ENCODE measurements around the gene VSIG8.
"Not testable (repeated sequence)": the region's sequence is repeated elsewhere in the genome, so short reads cannot be mapped to it uniquely, and the experiment has no call there.

VSIG8 gene

DNA sequence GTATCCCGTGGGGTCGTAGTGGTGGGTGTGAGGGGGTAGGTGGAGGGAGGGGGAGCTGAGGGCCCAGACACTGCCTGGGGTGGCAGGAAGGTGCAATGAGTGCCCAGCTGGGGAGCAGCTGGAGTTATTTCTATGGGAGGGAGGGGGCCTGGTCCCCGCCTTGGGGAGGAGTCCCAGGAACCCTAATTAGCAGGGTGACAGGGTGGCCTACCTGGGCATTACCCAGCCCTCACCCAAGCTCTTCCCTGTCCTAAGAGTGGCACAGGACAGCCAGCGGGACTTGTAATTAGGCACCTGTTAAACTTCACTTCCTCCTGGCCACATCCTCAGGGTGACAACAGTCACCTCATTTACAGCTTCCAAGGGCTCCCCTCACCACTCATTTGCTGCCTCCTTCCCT lies at the start of gene VSIG8:
TSS of gene VSIG8 (minus strand) at position 101 of the 400 bp plus-strand sequence. CDS start 136 bp downstream, outside the sequence.
- no peak for DNase-seq (ENCODE audit: low read depth in 2 of 2)
- no peak for TF ChIP-seq CTCF (IDR thresholded peaks at IDR 0.05; ENCODE audit: low read depth, low read length)
- no peak within 1 kb of the TSS for H3K4me3 ChIP-seq (replicated peaks in 1 of 2; ENCODE audit: low read depth in 2 of 2, low read length in 2 of 2)

- TF ChIP-seq CTCF (IDR thresholded peaks at IDR 0.05; ENCODE audit: low read depth, low read length) = no peak
- no peak overlapping the region for H3K4me3 ChIP-seq (replicated peaks in 1 of 2; ENCODE audit: low read depth in 2 of 2, low read length in 2 of 2)
- no peak for DNase-seq (ENCODE audit: low read depth in 2 of 2)
These were observed 49.0 kb upstream of the VSIG8 start for GRCh38 chr1:159911326-159912070.

DNA sequence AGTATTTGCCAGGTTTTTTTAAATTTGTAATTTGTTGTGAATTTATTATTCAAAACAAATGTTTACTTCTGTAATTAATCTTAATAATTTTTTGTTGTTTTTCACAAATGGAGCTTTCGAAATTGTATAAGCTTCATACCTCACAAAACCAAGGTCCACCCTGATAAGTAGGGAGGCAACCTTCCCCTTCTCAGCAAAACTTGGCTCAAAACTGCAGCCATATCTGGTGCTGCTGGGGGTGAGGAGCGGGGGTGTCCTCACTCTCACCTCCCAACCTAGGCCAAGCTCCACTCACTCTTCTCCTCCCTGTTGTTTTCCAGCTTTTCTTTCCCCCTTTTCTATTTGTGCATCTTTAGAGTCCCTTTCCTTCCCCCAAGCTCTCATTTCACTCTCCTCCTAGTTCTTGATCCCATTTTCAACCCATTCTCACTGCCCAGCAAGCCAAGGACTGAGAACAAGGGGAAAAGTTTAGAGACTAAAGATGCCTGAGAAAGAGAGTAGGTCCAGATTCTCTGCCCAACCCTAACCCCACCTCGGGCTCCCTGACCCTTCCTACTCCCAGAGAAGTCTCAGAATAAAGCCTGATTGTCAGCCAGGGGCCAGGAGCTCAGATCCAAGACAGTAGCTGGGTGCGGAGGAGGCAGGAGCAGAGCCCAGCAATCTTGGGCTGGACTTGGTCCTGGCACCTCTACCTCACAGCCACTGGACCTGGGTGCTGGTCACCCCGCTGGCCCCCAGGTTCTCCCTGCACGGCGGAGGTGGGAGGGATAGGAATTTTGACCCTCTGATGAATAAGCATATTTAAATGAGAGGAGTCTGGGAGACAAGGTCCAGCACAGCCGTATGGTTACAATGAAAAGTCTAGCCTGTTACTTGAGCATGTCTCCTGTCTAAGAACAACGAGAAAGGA lies 45.8 kb upstream of the VSIG8 start:
- no peak for DNase-seq (ENCODE audit: low read depth in 2 of 2)
- TF ChIP-seq CTCF (IDR thresholded peaks at IDR 0.05; ENCODE audit: low read depth, low read length) = no peak
- H3K4me3 ChIP-seq (replicated peaks in 1 of 2; ENCODE audit: low read depth in 2 of 2, low read length in 2 of 2) = no peak overlapping the region

DNA sequence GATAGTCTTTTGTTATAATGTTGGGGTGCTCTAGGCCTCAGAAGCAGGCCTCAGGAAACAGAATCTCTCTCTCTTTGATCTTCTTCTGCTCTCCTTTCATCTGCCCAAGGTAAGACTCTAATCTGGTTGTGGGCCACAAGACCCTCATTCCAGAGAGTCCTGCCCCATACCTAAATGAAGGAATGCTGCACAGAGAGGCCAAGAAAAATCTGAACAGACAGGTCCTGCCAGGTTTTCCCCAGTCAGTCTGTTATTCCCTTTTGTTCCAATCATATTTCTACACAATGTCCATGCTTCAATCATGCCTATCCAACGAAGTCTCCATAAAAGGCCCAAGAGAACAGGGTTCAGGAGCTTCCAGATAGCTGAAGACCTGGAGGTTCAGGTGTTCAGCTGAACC lies 44.5 kb upstream of the VSIG8 start:
- no peak for DNase-seq (ENCODE audit: low read depth in 2 of 2)
- H3K4me3 ChIP-seq (replicated peaks in 1 of 2; ENCODE audit: low read depth in 2 of 2, low read length in 2 of 2) = no peak overlapping the region
- no peak for TF ChIP-seq CTCF (IDR thresholded peaks at IDR 0.05; ENCODE audit: low read depth, low read length)

DNA sequence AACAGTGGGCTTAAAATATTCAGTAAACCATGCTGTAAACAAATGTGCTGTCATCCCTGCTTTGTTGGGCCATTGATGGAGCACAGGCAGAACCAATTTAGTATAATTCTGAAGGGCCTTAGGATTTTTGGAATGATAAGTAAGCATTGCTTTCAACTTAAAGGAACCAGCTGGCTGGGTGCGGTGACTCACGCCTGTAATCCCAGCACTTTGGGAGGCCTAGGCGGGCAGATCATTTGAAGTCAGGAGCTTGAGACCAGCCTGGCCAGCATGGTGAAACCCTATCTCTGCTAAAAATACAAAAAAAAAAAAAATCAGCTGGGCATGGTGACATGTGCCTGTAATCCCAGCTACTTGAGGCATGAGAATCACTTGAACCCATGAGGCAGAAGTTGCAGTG lies 41.6 kb upstream of the VSIG8 start:
- DNase-seq (ENCODE audit: low read depth in 2 of 2); H3K4me3 ChIP-seq (replicated peaks in 1 of 2; ENCODE audit: low read depth in 2 of 2, low read length in 2 of 2): not testable (repeated sequence)

DNA sequence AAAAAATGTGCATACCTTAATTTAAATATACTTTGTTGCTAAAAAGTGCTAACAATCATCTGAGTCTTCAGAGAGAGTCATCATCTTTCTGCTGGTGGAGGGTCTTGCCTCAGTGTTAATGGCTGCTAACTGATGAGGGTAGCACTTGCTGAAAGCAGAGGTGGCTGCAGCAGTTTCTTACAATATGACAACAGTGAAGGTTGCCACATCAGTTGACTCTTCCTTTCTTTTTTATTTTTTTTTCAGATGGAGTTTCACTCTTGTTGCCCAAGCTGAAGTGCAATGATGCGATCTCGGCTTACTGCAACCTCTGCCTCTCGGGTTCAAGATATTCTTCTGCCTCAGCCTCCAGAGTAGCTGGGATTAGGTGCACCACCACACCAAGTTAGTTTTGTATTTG lies 40.1 kb upstream of the VSIG8 start:
- TF ChIP-seq CTCF (IDR thresholded peaks at IDR 0.05; ENCODE audit: low read depth, low read length) = no peak
- H3K4me3 ChIP-seq (replicated peaks in 1 of 2; ENCODE audit: low read depth in 2 of 2, low read length in 2 of 2) = no peak overlapping the region
- no peak for DNase-seq (ENCODE audit: low read depth in 2 of 2)

- no peak overlapping the region for H3K4me3 ChIP-seq (replicated peaks in 1 of 2; ENCODE audit: low read depth in 2 of 2, low read length in 2 of 2)
- no peak for DNase-seq (ENCODE audit: low read depth in 2 of 2)
- no peak for TF ChIP-seq CTCF (IDR thresholded peaks at IDR 0.05; ENCODE audit: low read depth, low read length)
These were observed 38.4 kb upstream of the VSIG8 start for GRCh38 chr1:159900755-159901360.

All from cardiac fibroblast (primary cell).